ENCODE results near the gene MICU1. TPM values are rescaled to one million over a fixed set of nuclear protein-coding genes. Genes with fewer than 3 reads are reported as not detected.
A peak's percentile ranks its signal among the peaks of the same experiment; 100 is the strongest.

The MICU1 gene
- total and polyA plus RNA-seq, 10 of the 15 experiments (the other 5 are each of a cell fraction or from before 2014, with no cell fraction given), result 18.2 to 36.4 (median 22.2) TPM

DNA sequence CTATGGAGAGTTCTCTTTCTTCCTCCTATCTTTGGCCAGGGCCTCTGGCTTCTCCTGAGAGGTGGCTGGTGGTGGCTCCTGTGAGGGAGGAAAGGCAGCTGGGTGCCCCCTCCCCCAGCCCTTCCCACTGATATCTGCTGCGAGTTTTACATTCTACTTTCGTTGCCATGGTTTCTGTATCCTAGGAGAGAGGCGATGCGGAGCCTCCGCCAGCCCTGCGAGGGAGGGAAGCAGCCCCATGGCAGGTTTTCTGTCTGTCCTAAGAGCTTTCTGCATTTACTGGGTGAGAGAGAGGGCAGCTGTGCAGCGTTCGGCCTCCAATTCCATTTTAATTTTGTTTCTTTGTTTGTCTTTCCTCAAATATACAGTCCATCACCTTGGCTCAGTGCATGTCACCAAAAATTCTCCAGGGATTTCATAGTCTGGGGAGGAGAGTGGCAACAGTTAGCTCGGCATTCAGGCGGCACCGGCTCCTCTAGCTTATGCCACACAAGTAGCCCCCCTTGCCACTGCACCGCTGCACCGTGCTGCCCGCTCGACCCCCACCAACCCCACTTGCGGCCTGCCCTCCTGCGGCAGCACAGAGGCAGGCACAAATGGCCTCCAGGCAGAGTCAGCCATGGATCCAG is 291.6 kb downstream of the MICU1 start:
- CTCF ChIA-PET, result interaction anchor here (0.6 to 16.6 kb wide), 25 partner anchors 14 to 498 kb away, joined by 3 to 275 read pairs (median 5); partner anchors contain the start of genes ANAPC16, ASCC1 and DDIT4
- 26% methylated on average over 17 of the region's 17 CpGs for WGBS (ENCODE audit: insufficient coverage, insufficient replicate concordance, low lambda C conversion rate, missing lambda C conversion rate)
- RAD21 ChIA-PET (ENCODE audit: unreplicated experiment), result interaction anchor here (0.8 to 11.6 kb wide), 17 partner anchors 14 to 563 kb away, joined by 3 to 170 read pairs (median 16); partner anchors contain the start of genes ANAPC16, ASCC1 and DDIT4
- Histone ChIP-seq H3K4me3 (0 out of 2 replicates have a peak overlapping the region, but pooled peaks have one; percentile 8), H3K9ac (ENCODE audit: control insufficient read depth, insufficient read depth, low read length) (peak overlapping the region; percentile 64), H2AFZ (ENCODE audit: control insufficient read depth, low read depth, low read length) (no peak overlapping the region), H3K4me2 (ENCODE audit: control insufficient read depth, insufficient read depth) (peak overlapping the region; percentile 70), H3K79me2 (ENCODE audit: control insufficient read depth, insufficient read depth, low read length) (no peaks in the 10 kb centered on the region; the same call in 1 of the 2 replicates), H3K36me3 (ENCODE audit: control insufficient read depth in 2 of 2, insufficient read depth in 2 of 2, low read length in 1 of 2) (peaks cover 15 to 22% of the 10 kb centered on the region in 2 experiments; a peak in 3 of 4 replicates), H3K4me1 (ENCODE audit: control insufficient read depth, insufficient read depth, low read length) (peaks cover 69% of the 10 kb centered on the region), H4K20me1 (ENCODE audit: control insufficient read depth, insufficient read depth) (no peaks in the 10 kb centered on the region), H3K27me3 (replicated peaks in 1 of 2; ENCODE audit: control insufficient read depth in 2 of 2, insufficient read depth in 2 of 2, low read length in 1 of 2) (no peaks in the 10 kb centered on the region), H3K9me3 (replicated peaks; ENCODE audit: control insufficient read depth, insufficient read depth, low read length) (no peaks in the 10 kb centered on the region), H3K27ac (ENCODE audit: control insufficient read depth, insufficient read depth) (peak overlapping the region; percentile 93)
- intact Hi-C loops (cut with micrococcal nuclease; ENCODE audit: unreplicated experiment) (loop anchor here (2.0 kb wide), 1 partner anchor 116 kb away; no protein-coding TSS in a partner anchor), in situ Hi-C loops (cut with MboI) (loop anchor here (10.0 kb wide), 1 partner anchor 440 kb away; no protein-coding TSS in a partner anchor)
- TF ChIP-seq SP1 (IDR thresholded peaks at IDR 0.05; ENCODE audit: low read depth, low read length) (no peak), RUNX3 (IDR thresholded peaks at IDR 0.05; ENCODE audit: low read length) (no peak), ASH2L (IDR thresholded peaks at IDR 0.05; ENCODE audit: borderline replicate concordance, low read depth) (no peak)
- TF ChIP-seq, protein P1, sequence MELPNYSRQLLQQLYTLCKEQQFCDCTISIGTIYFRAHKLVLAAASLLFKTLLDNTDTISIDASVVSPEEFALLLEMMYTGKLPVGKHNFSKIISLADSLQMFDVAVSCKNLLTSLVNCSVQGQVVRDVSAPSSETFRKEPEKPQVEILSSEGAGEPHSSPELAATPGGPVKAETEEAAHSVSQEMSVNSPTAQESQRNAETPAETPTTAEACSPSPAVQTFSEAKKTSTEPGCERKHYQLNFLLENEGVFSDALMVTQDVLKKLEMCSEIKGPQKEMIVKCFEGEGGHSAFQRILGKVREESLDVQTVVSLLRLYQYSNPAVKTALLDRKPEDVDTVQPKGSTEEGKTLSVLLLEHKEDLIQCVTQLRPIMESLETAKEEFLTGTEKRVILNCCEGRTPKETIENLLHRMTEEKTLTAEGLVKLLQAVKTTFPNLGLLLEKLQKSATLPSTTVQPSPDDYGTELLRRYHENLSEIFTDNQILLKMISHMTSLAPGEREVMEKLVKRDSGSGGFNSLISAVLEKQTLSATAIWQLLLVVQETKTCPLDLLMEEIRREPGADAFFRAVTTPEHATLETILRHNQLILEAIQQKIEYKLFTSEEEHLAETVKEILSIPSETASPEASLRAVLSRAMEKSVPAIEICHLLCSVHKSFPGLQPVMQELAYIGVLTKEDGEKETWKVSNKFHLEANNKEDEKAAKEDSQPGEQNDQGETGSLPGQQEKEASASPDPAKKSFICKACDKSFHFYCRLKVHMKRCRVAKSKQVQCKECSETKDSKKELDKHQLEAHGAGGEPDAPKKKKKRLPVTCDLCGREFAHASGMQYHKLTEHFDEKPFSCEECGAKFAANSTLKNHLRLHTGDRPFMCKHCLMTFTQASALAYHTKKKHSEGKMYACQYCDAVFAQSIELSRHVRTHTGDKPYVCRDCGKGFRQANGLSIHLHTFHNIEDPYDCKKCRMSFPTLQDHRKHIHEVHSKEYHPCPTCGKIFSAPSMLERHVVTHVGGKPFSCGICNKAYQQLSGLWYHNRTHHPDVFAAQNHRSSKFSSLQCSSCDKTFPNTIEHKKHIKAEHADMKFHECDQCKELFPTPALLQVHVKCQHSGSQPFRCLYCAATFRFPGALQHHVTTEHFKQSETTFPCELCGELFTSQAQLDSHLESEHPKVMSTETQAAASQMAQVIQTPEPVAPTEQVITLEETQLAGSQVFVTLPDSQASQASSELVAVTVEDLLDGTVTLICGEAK (IDR thresholded peaks at IDR 0.05; ENCODE audit: borderline replicate concordance), result peak; percentile 16; the same call in 1 of the 2 replicates
- TF ChIP-seq, protein P2, sequence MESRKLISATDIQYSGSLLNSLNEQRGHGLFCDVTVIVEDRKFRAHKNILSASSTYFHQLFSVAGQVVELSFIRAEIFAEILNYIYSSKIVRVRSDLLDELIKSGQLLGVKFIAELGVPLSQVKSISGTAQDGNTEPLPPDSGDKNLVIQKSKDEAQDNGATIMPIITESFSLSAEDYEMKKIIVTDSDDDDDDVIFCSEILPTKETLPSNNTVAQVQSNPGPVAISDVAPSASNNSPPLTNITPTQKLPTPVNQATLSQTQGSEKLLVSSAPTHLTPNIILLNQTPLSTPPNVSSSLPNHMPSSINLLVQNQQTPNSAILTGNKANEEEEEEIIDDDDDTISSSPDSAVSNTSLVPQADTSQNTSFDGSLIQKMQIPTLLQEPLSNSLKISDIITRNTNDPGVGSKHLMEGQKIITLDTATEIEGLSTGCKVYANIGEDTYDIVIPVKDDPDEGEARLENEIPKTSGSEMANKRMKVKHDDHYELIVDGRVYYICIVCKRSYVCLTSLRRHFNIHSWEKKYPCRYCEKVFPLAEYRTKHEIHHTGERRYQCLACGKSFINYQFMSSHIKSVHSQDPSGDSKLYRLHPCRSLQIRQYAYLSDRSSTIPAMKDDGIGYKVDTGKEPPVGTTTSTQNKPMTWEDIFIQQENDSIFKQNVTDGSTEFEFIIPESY (IDR thresholded peaks at IDR 0.05), result peak; percentile 28; the same call in 1 of the 2 replicates
- SMC1A ChIA-PET (ENCODE audit: uncharacterized antibody, unreplicated experiment), result interaction anchor here (1.5 to 9.7 kb wide), 15 partner anchors 14 to 349 kb away, joined by 3 to 168 read pairs (median 17); partner anchors contain the start of genes ASCC1 and DDIT4
- POLR2A ChIA-PET, result interaction anchor here (0.6 to 8.0 kb wide), 14 partner anchors 13 to 762 kb away, joined by 3 to 120 read pairs (median 8); partner anchors contain the start of genes ASCC1 and DDIT4
- ATAC-seq (peak; percentile 6; the same call in 2 of the 3 replicates), FAIRE-seq (no peak), DNase-seq (ENCODE audit: low read depth, low spot score) (no peak)
- TSS peak; percentile 57 for BruUV-seq (replicated peaks)

Measured in GM12878 (cell line).